ENCODE measurements around the gene COL15A1.

The COL15A1 gene

GRCh38 chr9:98906273-98907040 is 37.2 kb upstream of the COL15A1 start:
- Histone ChIP-seq H3K79me2 (ENCODE audit: low read length) (no peaks in the 10 kb centered on the region), H3K4me3 (ENCODE audit: low read length) (no peak overlapping the region), H2AFZ (ENCODE audit: low read depth, low read length) (no peak overlapping the region), H3K9ac (ENCODE audit: low read length) (no peak overlapping the region), H3K4me2 (ENCODE audit: low read length) (no peak overlapping the region), H3K27ac (ENCODE audit: low read length) (no peak overlapping the region), H3K36me3 (replicated peaks; ENCODE audit: low read depth, low read length) (no peaks in the 10 kb centered on the region), H3K27me3 (ENCODE audit: low read depth, low read length) (no peaks in the 10 kb centered on the region), H3K4me1 (ENCODE audit: low read length) (no peaks in the 10 kb centered on the region), H3K9me3 (ENCODE audit: insufficient read depth, low read length) (no peaks in the 10 kb centered on the region), H4K20me1 (ENCODE audit: insufficient read depth, low read length) (no peaks in the 10 kb centered on the region)
- TF ChIP-seq EZH2phosphoT487 (IDR thresholded peaks at IDR 0.05; ENCODE audit: low read depth) (no peak), CTCF (IDR thresholded peaks at IDR 0.05; ENCODE audit: low read depth, low read length) (no peak)

- Histone ChIP-seq H3K4me3 (ENCODE audit: low read length) (no peak overlapping the region), H3K9ac (ENCODE audit: low read length) (no peak overlapping the region), H3K79me2 (ENCODE audit: low read length) (no peaks in the 10 kb centered on the region), H4K20me1 (ENCODE audit: insufficient read depth, low read length) (no peaks in the 10 kb centered on the region), H2AFZ (ENCODE audit: low read depth, low read length) (no peak overlapping the region), H3K4me1 (ENCODE audit: low read length) (no peaks in the 10 kb centered on the region), H3K27me3 (ENCODE audit: low read depth, low read length) (no peaks in the 10 kb centered on the region), H3K9me3 (ENCODE audit: insufficient read depth, low read length) (no peaks in the 10 kb centered on the region), H3K36me3 (replicated peaks; ENCODE audit: low read depth, low read length) (no peaks in the 10 kb centered on the region), H3K27ac (ENCODE audit: low read length) (no peak overlapping the region), H3K4me2 (ENCODE audit: low read length) (no peak overlapping the region)
- TF ChIP-seq CTCF (IDR thresholded peaks at IDR 0.05; ENCODE audit: low read depth, low read length): no peak
Observed at GRCh38 chr9:98907055-98907454, 36.7 kb upstream of the COL15A1 start.

GRCh38 chr9:98908897-98909634 is 34.6 kb upstream of the COL15A1 start:
- Histone ChIP-seq H3K4me3 (ENCODE audit: low read length) (no peak overlapping the region), H3K36me3 (replicated peaks; ENCODE audit: low read depth, low read length) (no peaks in the 10 kb centered on the region), H3K27ac (ENCODE audit: low read length) (no peak overlapping the region), H3K9ac (ENCODE audit: low read length) (no peak overlapping the region), H2AFZ (ENCODE audit: low read depth, low read length) (no peak overlapping the region), H3K9me3 (ENCODE audit: insufficient read depth, low read length) (no peaks in the 10 kb centered on the region), H3K4me2 (ENCODE audit: low read length) (no peak overlapping the region), H3K4me1 (ENCODE audit: low read length) (no peaks in the 10 kb centered on the region), H4K20me1 (ENCODE audit: insufficient read depth, low read length) (no peaks in the 10 kb centered on the region), H3K27me3 (ENCODE audit: low read depth, low read length) (no peaks in the 10 kb centered on the region), H3K79me2 (ENCODE audit: low read length) (no peaks in the 10 kb centered on the region)
- TF ChIP-seq CTCF (IDR thresholded peaks at IDR 0.05; ENCODE audit: low read depth, low read length): no peak
- TF ChIP-seq EZH2phosphoT487 (IDR thresholded peaks at IDR 0.05; ENCODE audit: low read depth): no peak

- Histone ChIP-seq H3K27ac (ENCODE audit: low read length) (no peak overlapping the region), H3K79me2 (ENCODE audit: low read length) (no peaks in the 10 kb centered on the region)
- no peak for TF ChIP-seq CTCF (IDR thresholded peaks at IDR 0.05; ENCODE audit: low read depth, low read length)
- TF ChIP-seq EZH2phosphoT487 (IDR thresholded peaks at IDR 0.05; ENCODE audit: low read depth): no peak
Observed at GRCh38 chr9:98909935-98910334, 33.8 kb upstream of the COL15A1 start.

More at GRCh38 chr9:98909935-98910334, 33.8 kb upstream of the COL15A1 start:
- Histone ChIP-seq H3K4me1 (ENCODE audit: low read length) (no peaks in the 10 kb centered on the region), H2AFZ (ENCODE audit: low read depth, low read length) (no peak overlapping the region), H3K36me3 (replicated peaks; ENCODE audit: low read depth, low read length) (no peaks in the 10 kb centered on the region), H3K27me3 (ENCODE audit: low read depth, low read length) (no peaks in the 10 kb centered on the region), H3K4me3 (ENCODE audit: low read length) (no peak overlapping the region), H4K20me1 (ENCODE audit: insufficient read depth, low read length) (no peaks in the 10 kb centered on the region), H3K4me2 (ENCODE audit: low read length) (no peak overlapping the region), H3K9me3 (ENCODE audit: insufficient read depth, low read length) (no peaks in the 10 kb centered on the region), H3K9ac (ENCODE audit: low read length) (no peak overlapping the region)
